SIG-M5 treated with dmso at 0.1 percent for 504 hours (cell line): Measurements from ENCODE around the gene PNMA8A.
"Not testable (repeated sequence)": the region's sequence is repeated elsewhere in the genome, so short reads cannot be mapped to it uniquely, and the experiment has no call there.

Source experiments
- DNase-seq: peaks from one replicate; lab custom pipeline; 2025; ENCODE audit not compliant: unreplicated experiment; lab: John Stamatoyannopoulos, UW

PNMA8A gene

DNA sequence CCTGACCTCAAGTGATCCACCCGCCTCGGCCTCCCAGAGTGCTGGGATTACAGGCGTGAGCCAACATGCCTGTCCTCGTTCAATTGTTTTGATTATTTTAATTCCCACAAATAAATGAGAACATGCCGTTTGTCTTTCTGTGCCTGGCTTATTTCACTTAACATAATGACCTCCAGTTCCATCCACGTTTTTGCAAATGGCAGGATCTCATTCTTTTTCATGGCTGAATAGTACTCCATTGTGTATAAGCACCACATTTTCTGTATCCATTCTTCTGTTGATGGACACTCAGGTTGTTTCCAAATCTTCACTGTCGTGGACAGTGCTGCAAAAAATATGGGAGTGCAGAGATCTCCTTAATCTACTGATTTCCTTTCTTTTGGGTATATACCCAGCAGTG, 37.9 kb downstream of the PNMA8A start:
- not testable (repeated sequence) for DNase-seq

DNA sequence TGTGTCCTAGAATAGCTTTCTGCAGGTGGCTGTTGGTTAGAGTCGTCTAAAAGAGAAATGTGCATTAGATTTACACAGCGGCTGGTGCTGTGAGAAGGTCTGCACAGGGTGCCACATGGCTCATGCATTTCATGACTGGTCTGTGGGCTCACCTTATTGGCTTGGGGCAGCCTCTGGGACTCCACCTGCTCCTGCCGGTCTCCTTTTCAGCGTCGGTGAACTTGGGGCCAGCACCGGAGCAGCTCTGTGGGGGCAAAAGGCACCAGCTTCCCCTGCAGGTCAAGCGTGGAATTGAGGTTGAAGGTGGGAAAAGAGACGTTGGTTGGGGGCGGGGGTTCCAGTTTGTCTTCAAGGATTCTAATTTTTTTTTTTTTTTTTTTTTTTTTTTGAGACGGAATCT, 39.5 kb downstream of the PNMA8A start:
- no peak for DNase-seq

DNA sequence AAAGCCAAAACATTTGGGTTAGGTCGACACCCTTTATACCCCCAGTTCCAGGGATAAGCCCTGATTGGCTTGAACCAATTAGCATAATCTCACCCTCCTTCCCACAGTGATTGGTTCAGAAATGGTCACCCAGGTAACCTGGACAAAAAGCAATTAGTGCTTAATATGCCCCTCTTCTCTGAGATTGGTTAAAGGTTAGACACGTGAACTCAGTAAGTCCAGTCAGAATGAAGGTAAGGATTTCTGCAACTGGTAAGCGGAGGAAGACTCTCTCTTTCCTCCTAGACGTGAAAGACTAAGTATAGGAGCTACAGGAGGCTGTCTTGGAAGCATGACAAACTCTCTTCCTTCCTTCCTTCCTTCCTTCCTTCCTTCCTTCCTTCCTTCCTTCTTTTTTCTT, 41.4 kb downstream of the PNMA8A start:
- no peak for DNase-seq

DNA sequence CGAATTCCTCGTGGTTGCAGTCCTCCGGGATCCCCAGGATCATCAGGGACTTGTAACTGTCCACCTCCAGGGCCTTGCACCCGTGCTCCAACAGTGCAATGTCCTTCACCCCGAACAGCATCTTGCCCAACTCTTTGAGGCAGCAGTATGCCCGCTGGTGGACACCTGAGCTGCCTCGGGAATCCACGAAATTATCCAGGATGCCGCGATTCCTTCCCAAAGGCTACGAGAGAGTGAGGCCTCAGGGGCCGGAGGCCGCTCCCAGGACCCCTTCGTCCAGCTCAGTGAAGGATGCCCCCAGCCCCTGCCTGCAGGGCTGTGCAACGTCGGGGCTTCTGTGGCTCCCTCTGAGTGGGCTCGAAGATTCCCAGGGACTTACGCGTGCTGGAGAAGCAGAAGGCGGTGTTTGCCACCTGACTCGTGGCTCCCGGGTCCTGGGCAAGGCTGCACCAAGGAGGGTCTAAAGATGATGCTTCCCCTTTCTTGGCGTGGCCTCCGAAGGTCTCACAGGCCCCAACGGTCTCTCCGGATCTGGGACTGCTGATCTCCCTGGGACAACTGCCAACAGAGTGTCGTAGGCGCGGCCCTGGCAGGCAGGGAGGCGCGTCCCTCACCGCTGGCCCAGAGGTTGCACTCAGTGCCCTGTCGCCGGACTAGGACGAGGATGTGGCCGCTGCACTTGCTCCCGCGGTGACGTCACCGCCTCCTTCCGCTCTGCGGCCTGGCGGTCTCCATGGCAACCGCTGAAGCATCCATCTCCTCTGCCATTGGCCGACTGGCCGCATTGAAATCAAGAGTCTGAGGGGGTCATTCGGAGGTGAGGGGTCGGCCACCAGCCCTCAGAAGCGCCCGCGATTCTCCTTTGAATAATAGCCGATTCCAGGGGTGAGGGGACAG, 42.9 kb downstream of the PNMA8A start, which contains the start of gene PNMA8C:
TSS of gene PNMA8C (minus strand) at position 698 of the 897 bp plus-strand sequence. CDS start at position 121, 577 bp downstream.
- DNase-seq: no peak

DNA sequence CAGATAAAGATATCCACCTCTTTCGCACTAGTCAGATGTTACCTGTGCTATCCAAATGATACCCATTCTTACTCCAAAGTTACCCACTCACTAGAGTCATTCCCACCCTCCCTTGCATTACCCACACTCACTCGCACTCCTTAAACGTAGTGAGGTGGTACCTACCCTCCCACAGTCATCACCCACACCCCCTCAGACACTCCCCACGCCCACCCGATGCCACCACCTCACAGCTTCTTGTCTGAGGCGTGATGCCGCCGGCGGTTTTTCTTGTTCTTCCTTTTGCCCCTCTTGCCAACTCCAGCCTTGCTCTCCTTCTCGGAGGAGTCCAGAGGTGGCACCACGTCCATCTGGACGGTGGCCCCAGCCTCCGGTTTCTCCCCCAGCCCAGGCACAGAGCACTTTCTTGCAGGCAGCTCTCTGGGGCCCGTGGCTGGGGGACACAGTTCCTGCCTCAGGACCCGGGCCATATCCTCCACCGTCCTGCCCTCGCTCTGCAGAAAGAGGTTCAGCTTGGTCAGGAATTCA, 43.8 kb downstream of the PNMA8A start:
- no peak for DNase-seq

DNA sequence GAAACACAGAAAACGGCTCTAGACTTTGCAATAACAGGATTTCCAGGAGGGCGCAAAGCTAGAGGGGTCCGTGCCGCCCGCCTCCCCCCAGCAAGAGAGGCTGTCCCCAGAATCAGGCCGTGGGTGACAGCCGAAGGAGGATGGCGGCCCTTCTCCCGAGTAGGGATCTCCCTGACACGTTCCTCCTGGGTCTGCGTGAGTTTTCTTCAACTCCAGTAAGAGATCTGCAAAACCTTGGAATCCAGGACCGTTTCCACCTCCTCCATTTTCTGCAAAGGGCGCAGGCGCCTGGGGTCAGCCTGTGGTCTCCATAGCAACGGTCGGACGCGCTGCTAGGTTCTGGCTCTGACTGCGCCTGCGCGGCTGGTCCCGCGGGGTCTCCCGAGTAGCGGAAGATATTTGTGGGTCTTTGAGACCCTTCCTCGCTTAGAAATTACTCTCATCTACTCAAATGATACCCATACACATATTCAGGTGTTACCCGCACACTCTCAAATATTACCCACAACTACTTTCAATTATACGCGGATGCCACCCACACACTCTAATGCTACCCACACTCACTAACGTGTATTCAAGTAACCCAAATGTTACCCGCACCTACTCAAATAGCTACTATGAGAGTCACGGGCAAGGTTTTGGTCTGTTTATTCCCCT, 44.7 kb downstream of the PNMA8A start:
- DNase-seq: no peak

DNA sequence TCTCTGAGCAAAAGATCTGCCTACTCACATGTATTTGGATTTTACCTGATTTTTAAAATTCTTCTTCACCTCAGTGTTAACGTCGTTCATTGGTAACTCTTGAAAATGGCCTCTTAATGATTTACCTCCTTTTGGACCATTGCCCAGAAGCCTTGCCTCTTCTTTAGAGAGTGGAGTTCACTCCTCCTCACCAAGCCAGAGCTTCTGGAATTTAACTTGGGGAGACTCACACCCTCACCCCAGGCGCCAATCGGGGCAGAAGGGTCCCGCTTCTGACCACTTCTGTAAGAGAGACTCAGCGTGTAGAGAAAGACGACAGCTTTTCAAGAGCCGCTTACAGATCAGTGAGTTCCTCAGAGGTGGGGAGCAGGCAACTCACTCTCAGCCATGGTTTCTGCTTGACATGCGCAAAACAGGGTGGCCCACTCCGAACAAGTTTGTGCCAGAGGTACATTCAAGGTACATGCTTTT, 45.3 kb downstream of the PNMA8A start:
- no peak for DNase-seq

DNA sequence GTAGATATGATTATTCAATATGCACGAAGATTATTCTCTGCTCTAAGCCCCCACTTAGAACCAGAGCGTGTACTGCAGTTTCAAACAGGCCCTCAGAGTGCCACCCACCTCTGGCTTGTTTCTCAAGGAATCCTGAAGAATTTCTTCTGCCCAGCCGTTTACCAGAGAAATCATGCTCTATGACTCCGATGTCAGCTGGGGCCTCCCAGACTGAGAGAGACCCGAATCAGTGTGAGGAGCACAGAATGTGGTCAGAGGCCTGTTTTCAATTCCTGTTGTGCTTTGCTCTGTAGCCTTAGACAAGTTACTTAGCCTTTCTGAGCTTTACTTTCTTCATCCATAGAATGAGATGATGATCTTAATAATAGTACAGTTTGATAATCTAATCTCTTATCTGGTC, 48.2 kb downstream of the PNMA8A start:
- DNase-seq: no peak

DNA sequence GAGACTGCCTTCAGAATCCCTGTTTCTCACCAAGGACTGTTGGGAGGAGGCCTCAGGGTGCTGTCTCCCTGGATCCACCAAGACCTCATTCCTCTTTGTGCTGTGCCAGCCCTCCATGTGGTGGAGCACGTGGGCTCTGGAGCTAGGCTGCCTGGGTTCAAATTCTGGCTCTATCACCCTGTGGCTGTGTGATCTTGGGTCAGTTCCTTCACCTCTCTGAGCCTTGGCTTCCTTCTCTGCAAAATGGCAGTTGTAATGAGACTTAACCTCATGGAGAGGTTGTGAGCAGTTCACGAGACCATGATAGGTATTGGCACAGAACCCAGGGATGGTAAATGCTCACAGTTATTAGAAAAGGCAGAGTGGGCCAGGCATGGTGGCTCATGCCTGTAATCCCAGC, 49.0 kb downstream of the PNMA8A start:
- DNase-seq: no peak

DNA sequence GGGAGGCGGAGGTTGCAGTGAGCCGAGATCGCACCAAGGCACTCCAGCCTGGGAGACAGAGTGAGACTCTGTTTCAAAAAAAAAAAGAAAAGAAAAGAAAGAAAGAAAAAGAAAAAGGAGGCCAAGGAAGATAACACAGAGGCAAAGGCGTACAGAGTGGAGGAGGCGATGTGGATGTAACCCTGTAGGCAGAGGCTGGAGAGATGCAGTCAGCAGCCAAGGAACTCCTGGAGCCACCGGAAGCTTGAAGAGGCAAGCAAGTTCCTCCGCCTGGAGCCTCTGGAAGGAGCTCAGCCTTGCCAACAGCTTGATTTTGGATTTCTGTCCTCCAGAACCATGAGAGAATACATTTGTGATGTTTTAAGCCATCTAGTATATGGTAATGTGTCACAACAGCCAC, 51.3 kb downstream of the PNMA8A start:
- DNase-seq: no peak
